SU-DHL-6 (cell line): ENCODE data around the gene BPIFB6.

Source experiments
- H2AFZ ChIP-seq: fragments of 200-600 bp; sonication (generic); 2 replicates; pipeline ENCODE4 v1.6.1; 2014; ENCODE audit warnings: low read depth, mild to moderate bottlenecking, moderate library complexity, mixed read lengths, antibody characterized with exemption, low read length; ENCODE audit not compliant: severe bottlenecking
- H3F3A ChIP-seq: fragments of 200-600 bp; shearing (Covaris generic); 2 replicates; pipeline ENCODE4 v1.6.0; 2016; ENCODE audit warnings: antibody characterized with exemption, mild to moderate bottlenecking; ENCODE audit not compliant: insufficient read depth
- H3K27ac ChIP-seq: fragments of 200-600 bp; sonication (generic); 2 replicates; pipeline ENCODE4 v1.5.1; 2016; ENCODE audit warnings: low read depth, mild to moderate bottlenecking, low read length, moderate library complexity, mixed read lengths
- H3K27me3 ChIP-seq: fragments of 200-600 bp; sonication (generic), shearing (Covaris generic); 2 replicates; pipeline ENCODE4 v1.6.0; 2014; ENCODE audit warnings: mild to moderate bottlenecking, low read length
- H3K36me3 ChIP-seq: fragments of 200-600 bp; sonication (generic); 2 replicates; pipeline ENCODE4 v1.6.1; 2014; ENCODE audit warnings: mild to moderate bottlenecking, low read length, mixed read lengths
- H3K4me2 ChIP-seq: fragments of 300-600, 200-600 bp; shearing (Covaris generic), sonication (generic); 2 replicates; pipeline ENCODE4 v1.6.0; 2014; ENCODE audit warnings: low read length, low read depth, mild to moderate bottlenecking; ENCODE audit not compliant: poor library complexity, severe bottlenecking
- H3K4me3 ChIP-seq: fragments of 200-600 bp; sonication (generic); 2 replicates; pipeline ENCODE4 v1.5.1; 2014; ENCODE audit warnings: antibody characterized with exemption, low read length, mild to moderate bottlenecking, mixed read lengths; ENCODE audit not compliant: insufficient read depth, poor library complexity, severe bottlenecking
- H3K79me2 ChIP-seq: fragments of 200-600 bp; sonication (generic); 2 replicates; pipeline ENCODE4 v1.6.1; 2014; ENCODE audit warnings: mild to moderate bottlenecking, low read length, moderate library complexity; ENCODE audit not compliant: insufficient read depth
- H3K9ac ChIP-seq: fragments of 200-600 bp; sonication (generic); 2 replicates; pipeline ENCODE4 v1.7.0; 2014; ENCODE audit warnings: mild to moderate bottlenecking, low read length
- H3K9me2 ChIP-seq: fragments of 200-600 bp; sonication (generic); replicated peaks from 2 replicates; pipeline ENCODE4 v1.6.1; 2014; ENCODE audit warnings: low read length; ENCODE audit not compliant: insufficient read depth
- H3K9me3 ChIP-seq: fragments of 200-600 bp; sonication (generic); 2 replicates; pipeline ENCODE4 v1.6.1; 2014; ENCODE audit warnings: low read length, mixed read lengths; ENCODE audit not compliant: insufficient read depth
- H4K20me1 ChIP-seq: fragments of 200-600 bp; sonication (generic); 2 replicates; pipeline ENCODE4 v1.6.1; 2014; ENCODE audit warnings: low read depth, mild to moderate bottlenecking, antibody characterized with exemption, low read length, moderate library complexity, mixed read lengths
- CTCF ChIP-seq: fragments of 200-600 bp; sonication (generic); IDR thresholded peaks from one replicate; pipeline ENCODE4 v1.5.1; 2017; ENCODE audit warnings: antibody characterized with exemption, mild to moderate bottlenecking, low read length, moderate library complexity; ENCODE audit not compliant: insufficient read depth, poor library complexity, severe bottlenecking
- EZH2phosphoT487 ChIP-seq: fragments of 200-600 bp; sonication (generic), shearing (Covaris generic); conservative IDR thresholded peaks from 2 replicates; pipeline ENCODE4 v1.6.1; 2018; ENCODE audit warnings: mild to moderate bottlenecking, antibody characterized with exemption, low read length, moderate library complexity, mixed read lengths

BPIFB6 gene

DNA sequence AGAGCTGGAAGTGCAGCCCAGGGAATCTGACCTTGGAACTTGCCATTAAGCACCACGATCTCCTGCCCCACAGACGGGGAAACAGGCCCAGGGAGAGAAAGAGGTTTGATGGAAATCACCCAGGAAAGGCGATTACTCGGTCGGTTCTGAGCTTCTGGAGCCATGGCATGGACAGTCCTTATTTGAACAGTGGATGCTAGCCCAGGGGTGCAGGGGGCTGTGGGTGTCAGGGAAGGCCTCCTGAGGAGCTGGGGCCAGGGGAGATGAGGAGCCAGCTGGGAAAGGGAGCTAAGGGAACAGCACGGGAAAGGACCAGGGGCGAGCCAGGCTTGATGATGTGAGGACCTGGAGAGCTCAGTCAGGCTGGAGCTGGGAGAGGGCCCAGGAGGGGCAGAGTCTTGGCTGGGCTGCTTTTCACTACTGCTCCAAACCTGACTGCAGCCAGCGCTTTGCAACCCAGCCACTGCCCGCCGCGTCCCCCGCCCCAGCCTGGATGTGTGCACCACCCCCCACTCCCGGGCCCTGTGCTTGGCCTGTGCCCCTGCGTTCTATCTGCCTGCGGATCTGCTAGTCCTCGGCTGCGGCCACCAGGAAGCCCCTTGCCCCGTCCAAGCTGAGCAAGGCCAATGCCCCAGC, 45.0 kb upstream of the BPIFB6 start:
- Histone ChIP-seq H3K27ac (no peak overlapping the region), H3K27me3 (no peaks in the 10 kb centered on the region), H2AFZ (no peak overlapping the region), H3K4me2 (no peak overlapping the region), H3K4me3 (no peak overlapping the region), H3K79me2 (no peaks in the 10 kb centered on the region), H3K36me3 (no peaks in the 10 kb centered on the region), H3K9ac (no peak overlapping the region), H4K20me1 (no peaks in the 10 kb centered on the region), H3K9me2 (no peaks in the 10 kb centered on the region), H3F3A (no peaks in the 10 kb centered on the region), H3K9me3 (no peaks in the 10 kb centered on the region)
- TF ChIP-seq EZH2phosphoT487 (no peak), CTCF (no peak)

- H3K4me2 ChIP-seq, result no peak overlapping the region
- no peaks in the 10 kb centered on the region for H3K9me3 ChIP-seq
- no peaks in the 10 kb centered on the region for H3K27me3 ChIP-seq
- H4K20me1 ChIP-seq, result no peaks in the 10 kb centered on the region
- H3K9me2 ChIP-seq, result no peaks in the 10 kb centered on the region
- no peak for TF ChIP-seq CTCF
- no peak for TF ChIP-seq EZH2phosphoT487
- H3K36me3 ChIP-seq, result no peaks in the 10 kb centered on the region
- H3F3A ChIP-seq, result no peaks in the 10 kb centered on the region
- no peak overlapping the region for H3K4me3 ChIP-seq
- H3K27ac ChIP-seq, result no peak overlapping the region
- H2AFZ ChIP-seq, result no peak overlapping the region
- no peak overlapping the region for H3K9ac ChIP-seq
- no peaks in the 10 kb centered on the region for H3K79me2 ChIP-seq
These were observed 44.2 kb upstream of the BPIFB6 start for GRCh38 chr20:32987044-32987825.

DNA sequence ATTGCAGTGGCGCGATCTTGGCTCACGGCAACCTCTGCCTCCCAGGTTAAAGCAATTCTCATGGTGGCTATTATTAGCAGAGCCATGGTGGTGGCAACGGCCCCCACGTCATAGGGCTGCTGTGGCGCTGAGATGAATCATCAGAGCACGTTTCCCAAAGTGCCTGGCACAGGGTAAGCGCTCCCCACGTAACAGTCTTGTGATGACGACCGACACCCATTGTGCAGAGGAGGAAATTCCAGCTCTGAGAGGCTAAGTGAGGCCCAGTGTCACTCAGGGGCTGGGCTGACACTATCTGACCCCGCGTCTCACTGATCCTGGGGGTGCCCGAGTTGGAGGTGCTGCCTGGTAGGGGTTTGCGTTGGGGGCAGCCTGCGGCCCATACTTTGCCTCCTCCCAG, 43.4 kb upstream of the BPIFB6 start:
- H3K36me3 ChIP-seq, result no peaks in the 10 kb centered on the region
- no peak overlapping the region for H3K27ac ChIP-seq
- no peak for TF ChIP-seq CTCF
- no peak for TF ChIP-seq EZH2phosphoT487
- no peaks in the 10 kb centered on the region for H3K79me2 ChIP-seq
- H3K9me2 ChIP-seq, result no peaks in the 10 kb centered on the region
- H3K4me2 ChIP-seq, result no peak overlapping the region
- no peaks in the 10 kb centered on the region for H4K20me1 ChIP-seq
- H2AFZ ChIP-seq, result no peak overlapping the region
- no peaks in the 10 kb centered on the region for H3K9me3 ChIP-seq
- H3K9ac ChIP-seq, result no peak overlapping the region
- H3K4me3 ChIP-seq, result no peak overlapping the region
- H3F3A ChIP-seq, result no peaks in the 10 kb centered on the region
- H3K27me3 ChIP-seq, result no peaks in the 10 kb centered on the region
